Activated B cell treated with CpG ODN at 0.5 μM for 24 hours (primary cell): ENCODE measurements around the gene RASSF7. TPM values are rescaled to one million over a fixed set of nuclear protein-coding genes. Genes with fewer than 3 reads are reported as not detected.

Source experiments
- ATAC-seq: fragments of 200-7000 bp; cut with Tn5 transposase; one replicate; pipeline ENCODE4 v1.10.0; 2021; ENCODE audit warnings: low read depth, mild to moderate bottlenecking, moderate library complexity
- CTCF ChIA-PET: fragments of 350-600 bp; sonication (Branson Sonifier 250); formaldehyde crosslinking; loops from one replicate; lab custom pipeline; 2021; ENCODE audit warnings: antibody characterized with exemption; lab: Charles Lee
- POLR2A ChIA-PET: fragments of 350-600 bp; sonication (Branson Sonifier 250); formaldehyde crosslinking; loops from one replicate; lab custom pipeline; 2021; ENCODE audit warnings: antibody characterized with exemption; lab: Charles Lee
- DNase-seq: peaks from one replicate; pipeline ENCODE4 v3.0.0; 2022
- H3K27ac Mint-ChIP-seq: one replicate; pipeline ENCODE4 v1.8.0; 2020; ENCODE audit warnings: mixed read lengths
- H3K27me3 Mint-ChIP-seq: one replicate; pipeline ENCODE4 v1.8.0; 2021; ENCODE audit warnings: mixed read lengths
- H3K36me3 Mint-ChIP-seq: one replicate; pipeline ENCODE4 v1.8.0; 2021; ENCODE audit warnings: low read depth, mixed read lengths
- H3K4me1 Mint-ChIP-seq: one replicate; pipeline ENCODE4 v1.8.0; 2021; ENCODE audit warnings: mixed read lengths
- H3K4me3 Mint-ChIP-seq: one replicate; pipeline ENCODE4 v1.8.0; 2020; ENCODE audit warnings: mild to moderate bottlenecking, mixed read lengths
- H3K9me3 Mint-ChIP-seq: one replicate; pipeline ENCODE4 v1.8.0; 2020; ENCODE audit warnings: mixed read lengths
- CTCF ChIP-seq: fragments of 200-600 bp; IDR thresholded peaks from one replicate; pipeline ENCODE4 v1.8.0; 2022; ENCODE audit warnings: antibody characterized with exemption, mild to moderate bottlenecking
- intact Hi-C: fragments of 100-400 bp; cut with micrococcal nuclease; formaldehyde crosslinking; loops from one replicate; pipeline ENCODE4 v1.15.1; 2024
- total RNA-seq: library from RNA; stranded (reverse); gene quantifications from 2 replicates; pipeline ENCODE4 v1.2.3, GENCODE V29; 2022

RASSF7 gene
- total RNA-seq, 1 donor from 2014 or later, result 14.9 TPM

GRCh38 chr11:575996-576768, 15.4 kb downstream of the RASSF7 start, which contains the start of gene PHRF1:
Gene PHRF1 (plus strand): TSS chr11:576470. CDS start chr11:581513, 5,043 bp downstream.
- ChIA-PET CTCF (interaction anchor here (0.7 to 1.0 kb wide), 2 partner anchors 11 to 21 kb away, joined by 3 to 4 read pairs; no protein-coding TSS in a partner anchor), POLR2A (interaction anchor here (0.5 to 3.7 kb wide), 25 partner anchors 10 to 1726 kb away, joined by 3 to 43 read pairs (median 5); partner anchors contain the start of genes C11orf21, DEAF1, HRAS and IRF7)
- ATAC-seq (peak; percentile 90), DNase-seq (peak; percentile 93)
- H3K4me1 Mint-ChIP-seq, result peaks cover 39% of the 10 kb centered on the region
- peaks cover 10% of the 10 kb centered on the region for H3K36me3 Mint-ChIP-seq
- H3K4me3 Mint-ChIP-seq, result peak within 1 kb of the TSS; percentile 97
- TF ChIP-seq CTCF, result no peak
- intact Hi-C loops, result loop anchor here (1.0 kb wide), 7 partner anchors 8 to 169 kb away; partner anchors contain the start of genes IRF7, LMNTD2, LRRC56 and RASSF7
- peak within 1 kb of the TSS; percentile 100 for H3K27ac Mint-ChIP-seq
- H3K9me3 Mint-ChIP-seq, result no peaks in the 10 kb centered on the region
- peaks cover 10% of the 10 kb centered on the region for H3K27me3 Mint-ChIP-seq

GRCh38 chr11:576811-577610, 16.2 kb downstream of the RASSF7 start:
- DNase-seq, result no peak
- CTCF ChIA-PET, result interaction anchor here (1.3 to 1.6 kb wide), 2 partner anchors 21 to 22 kb away, joined by 3 read pairs; no protein-coding TSS in a partner anchor

GRCh38 chr11:577611-577894, 16.8 kb downstream of the RASSF7 start:
- CTCF ChIA-PET, result interaction anchor here (1.3 to 1.6 kb wide), 2 partner anchors 21 to 23 kb away, joined by 3 read pairs; no protein-coding TSS in a partner anchor
- peaks cover 41% of the 10 kb centered on the region for H3K4me1 Mint-ChIP-seq
- H3K27ac Mint-ChIP-seq, result peak overlapping the region; percentile 72
- DNase-seq, result no peak
- peaks cover 10% of the 10 kb centered on the region for H3K27me3 Mint-ChIP-seq
- ATAC-seq, result no peak
- H3K9me3 Mint-ChIP-seq, result no peaks in the 10 kb centered on the region
- TF ChIP-seq CTCF, result no peak
- H3K36me3 Mint-ChIP-seq, result peaks cover 18% of the 10 kb centered on the region
- intact Hi-C loops, result no loop called here
- peak overlapping the region; percentile 87 for H3K4me3 Mint-ChIP-seq
- POLR2A ChIA-PET, result interaction anchor here (0.8 to 3.7 kb wide), 4 partner anchors 23 to 370 kb away, joined by 3 to 43 read pairs (median 9); partner anchors contain the start of genes BET1L, HRAS, LRRC56 and RIC8A

More at GRCh38 chr11:576811-577610, 16.2 kb downstream of the RASSF7 start:
- peak overlapping the region; percentile 87 for H3K4me3 Mint-ChIP-seq
- POLR2A ChIA-PET, result interaction anchor here (0.8 to 3.7 kb wide), 7 partner anchors 22 to 370 kb away, joined by 3 to 43 read pairs (median 9); partner anchors contain the start of genes BET1L, DEAF1, HRAS and LRRC56
- peaks cover 41% of the 10 kb centered on the region for H3K4me1 Mint-ChIP-seq
- H3K9me3 Mint-ChIP-seq, result no peaks in the 10 kb centered on the region
- H3K27me3 Mint-ChIP-seq, result peaks cover 10% of the 10 kb centered on the region
- intact Hi-C loops, result loop anchor here (1.0 kb wide), 7 partner anchors 9 to 170 kb away; partner anchors contain the start of genes IRF7, LMNTD2, LRRC56 and RASSF7
- no peak for ATAC-seq
- no peak for TF ChIP-seq CTCF
- H3K27ac Mint-ChIP-seq, result peak overlapping the region; percentile 72
- H3K36me3 Mint-ChIP-seq, result peaks cover 15% of the 10 kb centered on the region

- ATAC-seq, result no peak
- POLR2A ChIA-PET, result interaction anchor here (0.5 to 1.5 kb wide), 5 partner anchors 23 to 371 kb away, joined by 3 to 11 read pairs (median 3); partner anchors contain the start of genes BET1L, DEAF1, RIC8A and TMEM80
These were observed 17.7 kb downstream of the RASSF7 start for GRCh38 chr11:578276-579035.

More at GRCh38 chr11:578276-579035, 17.7 kb downstream of the RASSF7 start:
- Mint-ChIP-seq H3K9me3 (no peaks in the 10 kb centered on the region), H3K27me3 (peaks cover 10% of the 10 kb centered on the region), H3K27ac (no peak overlapping the region), H3K4me1 (peaks cover 41% of the 10 kb centered on the region), H3K36me3 (peaks cover 23% of the 10 kb centered on the region), H3K4me3 (peak overlapping the region; percentile 87)
- DNase-seq, result no peak
- intact Hi-C loops, result no loop called here
- CTCF ChIA-PET, result interaction anchor here (1.3 to 1.6 kb wide), 2 partner anchors 22 to 24 kb away, joined by 3 read pairs; no protein-coding TSS in a partner anchor
- TF ChIP-seq CTCF, result no peak
